Liver (tissue), 3 donors: ENCODE results near the gene WDR81.
"Not testable (repeated sequence)": the region's sequence is repeated elsewhere in the genome, so short reads cannot be mapped to it uniquely, and the experiment has no call there.

Source experiments
- ATF3 ChIP-seq: IDR thresholded peaks from 2 replicates; pipeline ENCODE4 v1.6.1; 2016; ENCODE audit warnings: antibody characterized with exemption
- EGR1 ChIP-seq, 2 donors: IDR thresholded peaks; 2 replicates each; pipeline ENCODE4 v1.6.1; 2016 to 2018; ENCODE audit warnings: antibody characterized with exemption in 2 of 2, low read depth in 2 of 2
- GABPA ChIP-seq, 2 donors: IDR thresholded peaks in 1 of 2; conservative IDR thresholded peaks in 1 of 2; 2 replicates each; pipeline ENCODE4 v1.6.1; 2016; ENCODE audit warnings: antibody characterized with exemption in 2 of 2, mild to moderate bottlenecking in 1 of 2, moderate library complexity in 1 of 2
- HNF4A ChIP-seq, 2 donors: conservative IDR thresholded peaks; 2 replicates each; pipeline ENCODE4 v1.6.1; 2016; ENCODE audit warnings: antibody characterized with exemption in 2 of 2, mild to moderate bottlenecking in 2 of 2
- JUND ChIP-seq, 2 donors: IDR thresholded peaks; 2 replicates each; pipeline ENCODE4 v1.6.1; 2016; ENCODE audit warnings: antibody characterized with exemption in 2 of 2
- RAD21 ChIP-seq, 2 donors: IDR thresholded peaks; 2 replicates each; pipeline ENCODE4 v1.6.1; 2016; ENCODE audit warnings: antibody characterized with exemption in 2 of 2, mild to moderate bottlenecking in 2 of 2
- REST ChIP-seq: IDR thresholded peaks from 2 replicates; pipeline ENCODE4 v1.6.1; 2016; ENCODE audit warnings: antibody characterized with exemption, mild to moderate bottlenecking
- TAF1 ChIP-seq: conservative IDR thresholded peaks from 2 replicates; pipeline ENCODE4 v1.6.1; 2016; ENCODE audit warnings: antibody characterized with exemption, mild to moderate bottlenecking
- YY1 ChIP-seq: IDR thresholded peaks from 2 replicates; pipeline ENCODE4 v1.6.1; 2016; ENCODE audit warnings: antibody characterized with exemption, mild to moderate bottlenecking
- ZBTB33 ChIP-seq: IDR thresholded peaks from 2 replicates; pipeline ENCODE4 v1.6.1; 2016; ENCODE audit warnings: antibody characterized with exemption
- TF ChIP-seq, protein P1 (sequence below): fragments of 150-350 bp; IDR thresholded peaks from 2 replicates; pipeline ENCODE4 v1.5.1; 2017; ENCODE audit warnings: improper control_type of control experiment, low read depth, low read length; ENCODE audit not compliant: missing input control
- donor health status: healthy.
- donor health status: healthy.

DNA sequence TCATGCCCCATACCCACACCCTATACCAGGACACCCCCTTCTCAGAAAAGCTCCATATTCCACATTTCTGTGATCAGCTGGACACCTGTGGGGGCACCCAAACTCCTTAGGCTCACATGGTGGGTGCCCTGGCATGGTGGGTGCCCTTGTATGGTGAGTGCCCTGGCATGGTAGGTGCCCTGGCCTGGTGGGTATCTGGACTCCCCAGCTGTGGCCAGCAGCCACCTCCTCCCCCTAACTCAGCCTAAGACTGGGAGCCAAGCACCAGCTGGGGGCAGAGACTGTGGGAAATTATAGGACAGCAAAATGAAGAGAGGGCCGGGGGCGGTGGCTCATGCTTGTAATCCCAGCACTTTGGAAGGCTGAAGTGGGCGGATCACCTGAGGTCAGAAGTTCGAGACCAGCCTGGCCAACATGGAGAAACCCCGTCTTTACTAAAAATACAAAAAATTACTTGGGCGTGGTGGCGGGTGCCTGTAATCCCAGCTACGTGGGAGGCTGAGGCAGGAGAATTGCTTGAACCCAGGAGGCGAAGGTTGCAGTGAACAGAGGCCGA lies 15.6 kb upstream of the WDR81 start:
- TF ChIP-seq, protein P1, sequence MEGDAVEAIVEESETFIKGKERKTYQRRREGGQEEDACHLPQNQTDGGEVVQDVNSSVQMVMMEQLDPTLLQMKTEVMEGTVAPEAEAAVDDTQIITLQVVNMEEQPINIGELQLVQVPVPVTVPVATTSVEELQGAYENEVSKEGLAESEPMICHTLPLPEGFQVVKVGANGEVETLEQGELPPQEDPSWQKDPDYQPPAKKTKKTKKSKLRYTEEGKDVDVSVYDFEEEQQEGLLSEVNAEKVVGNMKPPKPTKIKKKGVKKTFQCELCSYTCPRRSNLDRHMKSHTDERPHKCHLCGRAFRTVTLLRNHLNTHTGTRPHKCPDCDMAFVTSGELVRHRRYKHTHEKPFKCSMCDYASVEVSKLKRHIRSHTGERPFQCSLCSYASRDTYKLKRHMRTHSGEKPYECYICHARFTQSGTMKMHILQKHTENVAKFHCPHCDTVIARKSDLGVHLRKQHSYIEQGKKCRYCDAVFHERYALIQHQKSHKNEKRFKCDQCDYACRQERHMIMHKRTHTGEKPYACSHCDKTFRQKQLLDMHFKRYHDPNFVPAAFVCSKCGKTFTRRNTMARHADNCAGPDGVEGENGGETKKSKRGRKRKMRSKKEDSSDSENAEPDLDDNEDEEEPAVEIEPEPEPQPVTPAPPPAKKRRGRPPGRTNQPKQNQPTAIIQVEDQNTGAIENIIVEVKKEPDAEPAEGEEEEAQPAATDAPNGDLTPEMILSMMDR, result not testable (repeated sequence)
- TF ChIP-seq REST; TAF1; HNF4A (conservative IDR thresholded peaks at IDR 0.05); GABPA (IDR thresholded peaks at IDR 0.05 in 1 of 2, conservative IDR thresholded peaks at IDR 0.05 in 1 of 2); RAD21 (IDR thresholded peaks at IDR 0.05); YY1; EGR1 (IDR thresholded peaks at IDR 0.05; ENCODE audit: low read depth in 2 of 2); JUND (IDR thresholded peaks at IDR 0.05); ATF3; ZBTB33: not testable (repeated sequence)
